HG02623 (cell line): Measurements from ENCODE around the gene TIMM10B.

Experiments used
- ATAC-seq: cut with Tn5 transposase; IDR thresholded peaks from one replicate; pipeline ENCODE4 v1.9.1; 2021; ENCODE audit warnings: moderate library complexity; ENCODE audit not compliant: unreplicated experiment

Gene TIMM10B, protein sequence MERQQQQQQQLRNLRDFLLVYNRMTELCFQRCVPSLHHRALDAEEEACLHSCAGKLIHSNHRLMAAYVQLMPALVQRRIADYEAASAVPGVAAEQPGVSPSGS

DNA sequence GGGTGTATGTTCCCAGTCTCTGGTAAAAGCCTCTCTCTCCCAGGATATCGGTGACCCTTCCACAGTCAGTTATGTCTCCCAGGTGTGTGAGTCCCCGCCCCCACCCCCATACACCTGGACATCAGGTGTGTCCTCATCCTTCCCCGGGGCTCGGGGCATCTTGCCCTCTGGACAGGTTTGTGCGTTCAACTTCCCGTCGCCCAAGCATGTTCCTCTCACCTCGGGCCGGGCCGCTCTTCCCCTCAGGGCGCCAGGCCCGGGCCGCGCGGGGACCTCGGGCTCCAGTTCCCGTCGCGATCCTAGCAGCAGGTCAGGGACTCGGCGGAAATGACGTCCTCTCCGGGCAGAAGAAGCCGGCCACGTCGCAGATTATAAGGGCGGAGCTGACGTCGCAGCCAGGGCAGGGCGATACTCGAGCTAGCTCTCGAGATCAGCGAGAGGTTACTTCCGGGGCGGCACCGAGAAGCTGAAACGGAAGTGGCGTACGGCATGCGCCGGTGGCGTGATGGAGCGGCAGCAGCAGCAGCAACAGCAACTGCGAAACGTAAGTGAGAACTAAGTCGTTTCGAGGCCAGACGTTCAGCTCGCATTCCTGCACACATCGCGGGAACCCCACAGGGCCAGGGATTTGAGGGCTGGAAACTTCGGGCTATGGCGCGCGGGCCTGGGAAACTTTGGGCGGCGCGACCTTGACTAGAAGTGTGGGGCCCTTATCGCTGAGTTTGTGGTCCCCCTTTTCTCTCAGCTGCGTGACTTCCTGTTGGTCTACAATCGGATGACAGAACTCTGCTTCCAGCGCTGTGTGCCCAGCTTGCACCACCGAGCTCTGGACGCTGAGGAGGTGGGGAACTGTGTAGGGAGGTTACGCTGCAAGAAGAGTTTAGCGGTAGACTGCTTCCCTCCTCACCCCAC lies at the start of gene TIMM10B, which contains the start of gene ARFIP2:
TSS of gene TIMM10B (plus strand) at position 490 of the 912 bp plus-strand sequence. CDS start at position 506, 16 bp downstream.
TSS of gene ARFIP2 (minus strand) at position 320 of the 912 bp plus-strand sequence. CDS start 910 bp downstream, outside the sequence.
- ATAC-seq, result peak; percentile 98

DNA sequence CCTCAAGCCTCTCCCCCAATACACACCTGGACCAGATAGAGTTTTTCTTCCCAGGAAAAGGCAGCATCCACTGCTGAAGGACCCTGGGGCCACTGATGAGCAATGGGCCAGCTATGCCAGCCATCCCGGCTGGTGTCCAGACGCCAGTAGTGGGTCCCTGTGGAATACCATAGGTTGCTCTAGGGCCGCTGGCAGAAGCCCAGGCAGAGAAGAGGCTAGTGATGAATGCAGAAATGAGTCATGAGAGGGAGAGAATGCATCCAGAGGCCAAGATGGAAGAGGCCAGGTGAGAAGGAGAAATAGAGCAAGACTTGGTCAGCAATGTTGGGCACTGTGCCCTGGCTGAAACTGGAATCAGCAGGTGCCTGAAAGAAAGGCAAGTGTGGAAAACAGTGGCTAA lies 49.4 kb upstream of the TIMM10B start:
- no peak for ATAC-seq

DNA sequence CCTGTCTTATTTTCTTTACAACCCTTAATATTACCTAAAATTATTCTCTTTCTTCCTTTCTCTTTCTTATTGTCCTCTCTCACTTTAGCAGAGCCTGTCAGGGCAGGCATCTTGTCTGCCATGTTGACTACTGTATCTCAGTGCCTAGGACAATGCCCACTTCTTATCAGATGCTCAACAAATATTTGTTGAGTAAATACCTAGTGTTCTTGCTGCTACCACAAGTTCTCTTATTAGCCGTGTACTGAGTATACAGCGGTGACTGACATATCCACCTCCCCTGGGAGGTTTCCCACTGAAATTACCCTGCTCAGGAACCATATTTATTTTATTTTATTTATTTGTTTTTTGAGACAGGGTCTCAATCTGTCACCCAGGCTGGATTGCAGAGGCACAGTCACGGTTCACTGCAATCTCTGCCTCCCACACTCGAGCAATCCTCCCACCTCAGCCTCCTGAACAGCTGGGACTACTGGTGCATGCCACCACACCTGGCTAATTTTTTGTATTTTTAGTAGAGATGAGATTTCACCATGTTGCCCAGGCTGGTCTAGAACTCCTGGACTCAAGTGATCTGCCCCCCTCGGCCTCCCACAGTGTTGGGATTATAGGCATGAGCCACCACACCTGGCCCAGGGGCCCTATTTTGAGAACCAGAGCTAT lies 47.2 kb upstream of the TIMM10B start:
- peak; percentile 51 for ATAC-seq

DNA sequence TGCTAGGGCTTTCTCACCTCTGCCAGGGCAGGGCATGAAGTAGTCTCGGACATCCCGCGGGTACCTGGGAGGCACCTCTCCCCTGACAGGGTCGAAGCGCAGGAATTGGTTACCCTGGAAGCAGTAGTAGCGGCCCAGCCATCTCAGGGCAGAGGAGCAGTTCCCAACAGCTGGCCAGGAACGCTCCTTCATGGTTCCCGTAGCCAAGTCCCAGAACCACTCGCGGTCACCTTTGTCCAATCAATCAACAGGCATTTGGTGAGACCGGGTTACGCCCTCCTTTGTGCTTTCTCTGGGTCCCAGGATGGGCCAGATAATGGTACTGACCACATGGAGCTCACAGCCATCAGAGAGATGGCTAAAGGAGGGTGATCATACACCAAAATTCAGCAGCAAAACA lies 43.9 kb upstream of the TIMM10B start:
- no peak for ATAC-seq

DNA sequence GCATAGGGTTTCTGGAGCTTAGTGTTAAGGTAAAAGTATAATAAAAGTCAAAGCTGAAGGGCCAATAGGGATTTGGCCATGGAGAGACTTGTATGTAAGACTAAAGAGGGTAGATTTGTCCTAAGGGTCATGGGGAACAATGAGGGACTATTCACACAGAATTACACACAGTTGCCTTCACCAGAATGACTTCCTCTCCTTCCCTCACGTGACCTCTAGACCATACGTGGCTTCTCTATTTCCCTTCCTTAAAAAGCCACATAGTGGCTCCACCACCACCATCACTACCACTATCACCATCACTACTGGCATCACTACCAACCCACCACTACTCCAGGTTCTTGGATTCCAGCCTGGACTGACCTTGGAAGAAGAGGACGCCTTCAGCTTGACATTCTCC lies 43.3 kb upstream of the TIMM10B start:
- ATAC-seq, result no peak

DNA sequence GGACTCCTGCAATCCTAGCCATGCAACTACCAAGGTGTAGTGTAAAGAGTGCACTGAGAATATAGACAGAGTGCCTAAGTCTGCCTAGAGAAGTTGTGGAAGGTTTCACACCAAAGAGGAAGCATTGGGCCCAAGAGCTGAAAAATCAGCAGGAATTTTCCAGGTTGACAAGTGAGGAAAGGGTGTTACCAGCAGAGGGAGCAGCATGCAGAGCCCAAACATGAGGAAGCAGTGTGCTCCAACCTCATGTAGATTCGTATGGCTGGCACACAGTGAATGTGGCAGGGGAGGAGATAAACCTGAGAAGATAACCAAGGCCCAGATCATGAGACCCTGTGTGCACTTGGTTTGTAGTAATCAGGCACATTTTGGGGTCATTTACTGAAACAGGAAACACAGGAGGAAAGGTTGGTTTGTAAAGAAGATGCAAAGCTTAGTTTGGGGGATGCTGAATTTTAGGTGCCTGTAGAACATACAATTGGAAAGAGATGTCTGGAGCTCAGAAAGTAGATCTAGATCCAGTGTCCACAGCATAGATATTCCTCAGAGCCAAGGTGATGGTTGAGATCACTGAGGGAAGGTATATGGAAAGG lies 42.2 kb upstream of the TIMM10B start:
- ATAC-seq, result no peak

DNA sequence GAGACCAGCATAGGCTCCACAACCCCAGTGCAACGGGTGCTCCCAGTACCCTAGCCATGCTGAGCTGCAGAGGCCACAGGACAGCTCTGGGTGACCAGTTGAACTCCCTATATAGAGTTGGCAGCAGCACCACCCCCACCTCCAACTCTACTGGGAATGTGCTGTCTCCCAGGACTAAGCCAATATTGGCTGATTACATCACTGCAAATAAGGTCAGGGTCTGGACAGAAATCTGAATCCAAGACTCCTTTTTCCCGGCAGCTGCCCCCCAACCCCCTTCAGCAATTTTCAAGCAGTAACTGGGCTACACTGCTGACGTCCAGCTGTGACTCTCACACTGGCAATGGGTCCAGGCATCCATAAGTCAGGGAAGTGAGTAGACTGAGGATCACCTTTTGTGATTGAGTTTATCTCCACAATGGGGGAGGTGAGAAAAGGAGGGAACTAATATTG lies 40.4 kb upstream of the TIMM10B start, which contains the start of gene HPX:
TSS of gene HPX (minus strand) at position 82 of the 453 bp plus-strand sequence. CDS start at position 58, 24 bp downstream.
- no peak for ATAC-seq

DNA sequence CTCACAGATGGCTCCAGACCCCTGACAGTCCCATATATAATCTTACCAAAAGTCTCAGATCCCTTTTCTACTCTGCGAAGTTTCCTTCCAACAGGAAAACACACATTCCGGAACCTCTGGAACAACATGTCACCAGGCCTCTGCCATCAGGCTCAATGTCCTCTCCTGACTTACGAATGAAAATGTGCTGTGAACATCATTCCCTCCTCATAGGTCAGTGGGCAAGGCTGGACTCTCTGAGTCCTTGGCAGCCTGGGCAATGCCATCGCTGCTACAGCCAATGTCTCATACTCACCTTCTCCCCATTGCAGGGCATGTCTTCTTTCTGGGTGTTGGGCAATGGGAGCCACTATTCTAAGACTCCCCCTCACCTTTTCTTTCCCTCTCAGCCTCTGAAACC lies 38.9 kb upstream of the TIMM10B start:
- no peak for ATAC-seq

DNA sequence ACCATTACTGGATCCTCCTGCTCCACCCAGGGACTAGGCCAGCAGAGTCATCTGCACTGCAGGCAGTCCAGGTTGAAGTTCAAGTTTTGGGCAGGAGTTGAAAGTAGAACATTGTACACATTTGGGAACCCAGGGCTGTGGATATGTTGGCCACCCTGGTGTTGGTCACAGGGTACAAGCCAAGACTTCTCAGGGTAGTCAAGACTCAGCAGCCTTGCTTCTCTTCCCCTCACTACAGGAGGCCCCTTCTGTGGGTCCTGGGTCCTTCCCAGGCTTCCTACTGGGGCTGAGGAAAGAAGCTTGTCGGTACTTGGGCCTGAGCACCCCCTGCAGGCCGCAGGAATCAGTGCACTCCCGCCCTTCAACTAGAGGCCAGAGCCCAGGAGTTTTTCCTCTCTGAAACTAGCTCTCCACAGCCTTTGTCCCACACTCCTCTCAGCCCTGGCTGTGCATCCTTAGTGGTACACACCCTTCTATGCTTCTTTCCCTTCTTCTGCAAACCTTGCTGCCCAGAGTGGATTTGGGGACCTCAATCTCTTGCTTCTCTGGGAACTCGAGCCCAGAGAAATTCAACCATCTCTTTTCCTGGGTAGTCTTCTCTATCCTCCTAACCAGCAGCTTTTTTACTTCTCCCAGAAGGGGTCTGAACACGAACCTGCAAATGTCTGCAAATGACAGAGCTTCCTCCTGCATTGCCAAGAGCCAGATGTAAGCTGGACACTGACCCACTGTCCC lies 37.9 kb upstream of the TIMM10B start:
- ATAC-seq, result peak; percentile 51

DNA sequence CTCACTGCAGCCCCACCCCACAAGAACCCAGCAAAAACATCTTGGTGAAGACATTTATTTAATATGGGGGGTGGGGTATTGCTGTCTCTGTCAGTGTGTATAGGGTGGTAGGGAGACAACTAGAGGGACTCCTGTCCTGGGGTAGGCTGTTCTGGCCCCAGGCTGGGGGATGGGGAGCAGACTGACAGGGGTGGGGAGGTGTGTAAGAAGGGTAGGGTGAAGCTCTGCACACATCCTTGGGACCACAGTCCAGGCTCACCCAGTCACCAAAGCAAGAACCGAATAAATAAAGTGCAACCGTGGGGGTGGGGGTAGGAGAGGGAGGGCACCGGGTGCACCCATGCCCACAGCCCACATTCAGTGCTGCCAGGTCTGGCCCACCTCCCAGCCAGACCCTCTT lies 32.7 kb upstream of the TIMM10B start:
- no peak for ATAC-seq

DNA sequence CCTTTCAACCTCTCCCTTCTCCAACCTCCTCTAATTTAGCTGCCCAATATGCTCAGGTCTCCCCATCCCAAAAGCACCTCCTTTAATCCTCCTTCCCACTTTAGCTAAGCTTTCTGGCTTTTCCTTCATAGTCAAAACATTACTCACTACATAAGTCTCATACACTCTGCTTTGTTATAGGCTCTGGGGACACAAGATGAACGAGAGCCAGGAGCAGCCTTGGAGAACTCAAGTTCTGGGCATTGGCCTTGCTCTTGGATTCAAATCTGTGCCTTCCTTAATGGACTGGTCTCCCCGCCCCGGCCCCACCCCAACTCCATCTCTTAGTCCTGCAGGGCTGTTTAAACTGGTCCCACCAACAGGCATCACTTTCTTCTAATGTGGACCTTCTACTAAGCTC lies 29.1 kb upstream of the TIMM10B start:
- no peak for ATAC-seq

DNA sequence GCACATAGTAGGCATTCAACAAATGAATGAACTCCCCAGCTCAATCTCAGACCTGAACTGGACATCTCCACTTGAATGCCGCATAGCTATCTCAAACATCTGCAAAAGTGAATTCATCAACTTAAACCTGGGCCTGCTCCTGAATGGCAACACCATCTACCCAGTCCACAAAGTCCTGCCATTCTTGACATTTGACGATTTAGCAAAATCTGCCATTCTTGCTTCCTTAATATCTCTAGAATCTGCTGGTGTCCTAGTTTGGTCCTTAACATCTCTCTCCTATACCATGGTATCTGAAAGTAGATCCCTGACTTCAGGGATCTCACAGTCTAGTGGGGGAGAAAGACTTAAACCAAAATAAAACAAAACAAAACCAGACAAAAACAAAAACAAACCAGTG lies 28.1 kb upstream of the TIMM10B start:
- ATAC-seq, result no peak

DNA sequence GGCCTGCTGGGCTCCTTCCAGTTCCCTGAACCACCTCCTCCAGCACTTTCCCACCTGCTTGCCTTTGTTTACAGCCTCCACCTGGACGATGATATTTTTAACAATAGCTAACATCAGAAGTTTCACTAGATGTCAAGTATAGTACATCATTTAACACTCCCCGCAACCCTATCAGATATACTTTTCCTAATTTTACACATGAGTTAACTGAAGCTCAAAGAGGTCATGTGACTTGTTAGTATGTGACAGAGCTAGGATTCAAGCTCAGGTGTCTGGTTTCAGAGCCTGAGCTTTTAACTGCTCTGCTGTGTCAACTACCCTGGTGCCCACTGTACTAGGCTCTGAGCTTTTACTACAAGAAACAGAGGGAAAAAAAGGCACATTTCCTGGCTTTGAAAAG lies 26.2 kb upstream of the TIMM10B start:
- ATAC-seq, result no peak

DNA sequence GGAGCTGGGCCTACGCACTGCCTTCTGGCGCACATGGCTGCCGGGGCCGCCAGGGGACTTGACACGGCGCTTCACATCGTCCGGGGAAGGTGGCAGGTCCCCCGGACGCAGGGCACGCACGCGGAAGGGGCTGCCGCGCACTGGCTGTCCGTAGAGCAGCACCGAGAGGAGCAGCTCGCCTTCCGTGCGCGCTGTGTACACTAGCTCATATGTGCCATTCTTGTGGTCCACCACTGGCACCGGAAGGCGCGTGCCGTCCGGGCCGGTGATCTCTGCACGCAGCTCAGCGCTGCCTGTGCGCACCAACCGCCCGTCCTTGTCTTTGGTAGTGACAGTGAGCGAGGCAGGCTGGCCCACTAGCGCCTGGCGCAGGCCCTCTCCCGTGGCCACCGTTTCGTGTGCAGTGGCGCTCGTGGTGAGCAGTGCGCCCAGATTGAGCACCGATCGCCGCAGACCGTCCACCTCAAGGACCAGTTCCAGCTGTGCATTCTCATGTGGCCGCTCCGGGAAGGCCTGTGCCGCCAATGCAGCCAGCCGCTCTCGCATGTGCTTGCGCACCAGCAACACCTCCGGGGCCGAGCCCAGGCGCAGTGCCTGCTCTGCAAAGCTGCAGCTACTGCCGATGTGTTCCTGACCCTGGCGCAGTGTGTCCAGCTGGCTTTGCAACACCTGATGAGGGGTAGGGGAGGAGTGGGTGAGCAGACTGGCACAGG lies 24.8 kb upstream of the TIMM10B start:
- no peak for ATAC-seq

DNA sequence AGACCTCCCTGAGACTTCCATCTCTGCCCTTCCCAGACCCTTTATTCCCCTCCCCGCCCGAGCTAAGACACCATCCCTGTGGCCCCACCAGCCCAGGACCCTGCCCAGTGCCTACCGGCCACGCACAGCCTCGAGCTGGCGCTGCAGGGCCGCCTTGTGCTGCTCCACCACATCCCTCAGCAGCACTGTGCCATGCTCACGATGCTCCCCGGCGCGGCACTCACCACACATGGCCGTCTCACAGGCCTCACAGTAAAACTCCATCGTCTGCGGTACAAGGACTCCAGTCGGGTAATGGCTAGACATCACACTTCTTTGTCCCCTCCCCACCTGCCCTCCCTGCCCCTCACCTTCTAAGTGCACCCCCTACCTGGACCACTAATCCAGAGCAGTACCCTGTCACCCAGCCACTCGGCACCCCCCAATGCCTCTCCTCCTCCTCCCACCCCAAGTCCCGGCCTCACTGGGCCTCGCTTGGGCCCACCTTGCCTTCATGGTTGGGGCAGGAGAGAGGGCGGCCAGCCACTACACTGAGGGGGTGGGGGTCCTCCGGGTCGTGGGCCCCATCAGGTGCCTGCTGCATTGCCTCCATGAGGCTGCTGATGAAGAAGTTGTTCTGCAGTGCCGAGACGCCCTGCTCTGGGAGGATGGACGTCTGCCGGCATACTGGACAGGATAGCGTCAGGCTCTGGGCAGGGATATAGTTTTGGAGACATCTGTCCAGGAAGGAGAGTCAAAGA lies 23.6 kb upstream of the TIMM10B start:
- ATAC-seq, result no peak

DNA sequence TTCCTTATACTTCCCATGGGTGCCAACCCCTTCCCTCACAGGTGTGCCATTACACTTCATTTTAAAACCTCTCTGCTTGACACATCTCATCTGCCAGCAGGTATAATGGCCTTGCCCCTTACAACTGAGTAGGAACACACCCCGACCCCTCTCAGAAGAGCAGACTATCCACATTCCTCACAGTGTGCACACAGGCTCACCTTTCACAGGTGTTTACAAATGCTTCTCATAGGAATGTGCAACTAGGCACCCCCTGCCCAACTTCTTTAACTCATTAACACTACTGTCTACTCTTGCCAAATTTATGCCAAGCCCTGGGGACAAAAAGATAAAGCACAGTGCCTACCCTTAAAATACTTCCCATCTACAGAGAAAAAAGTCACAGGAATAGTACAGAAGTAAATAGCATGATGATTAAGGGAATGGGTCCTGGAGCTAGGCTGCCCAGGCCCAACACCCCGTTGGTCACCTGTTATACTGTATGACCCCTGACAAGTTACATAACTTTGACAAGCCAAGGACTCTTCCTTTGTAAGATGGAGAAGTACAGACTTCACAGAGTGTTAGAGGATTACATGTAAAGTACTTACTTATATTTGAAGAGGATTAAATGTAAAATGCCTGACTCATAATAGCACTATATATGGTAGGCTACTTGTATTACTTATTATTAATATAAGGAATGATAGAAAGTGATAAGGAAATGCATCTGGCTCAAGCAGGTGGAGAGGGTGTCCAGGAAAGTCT lies 22.8 kb upstream of the TIMM10B start:
- no peak for ATAC-seq

DNA sequence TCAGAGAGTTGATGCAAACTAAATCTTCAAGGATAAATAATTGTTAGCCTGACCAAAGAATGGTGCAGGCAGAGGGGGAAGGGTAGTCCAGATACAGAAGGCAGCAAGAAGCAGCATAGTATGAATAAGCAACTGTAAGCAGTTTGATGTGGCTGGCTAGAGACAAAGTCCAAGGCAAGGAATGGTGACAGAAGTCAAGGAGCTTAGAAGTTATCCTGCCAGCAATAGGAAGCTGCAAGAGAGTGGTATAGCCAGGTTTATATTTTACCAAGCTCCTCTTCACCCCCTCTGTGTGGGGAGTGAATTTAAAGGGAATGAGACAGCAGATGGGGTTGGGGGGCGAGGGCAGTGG lies 22.2 kb upstream of the TIMM10B start:
- no peak for ATAC-seq

DNA sequence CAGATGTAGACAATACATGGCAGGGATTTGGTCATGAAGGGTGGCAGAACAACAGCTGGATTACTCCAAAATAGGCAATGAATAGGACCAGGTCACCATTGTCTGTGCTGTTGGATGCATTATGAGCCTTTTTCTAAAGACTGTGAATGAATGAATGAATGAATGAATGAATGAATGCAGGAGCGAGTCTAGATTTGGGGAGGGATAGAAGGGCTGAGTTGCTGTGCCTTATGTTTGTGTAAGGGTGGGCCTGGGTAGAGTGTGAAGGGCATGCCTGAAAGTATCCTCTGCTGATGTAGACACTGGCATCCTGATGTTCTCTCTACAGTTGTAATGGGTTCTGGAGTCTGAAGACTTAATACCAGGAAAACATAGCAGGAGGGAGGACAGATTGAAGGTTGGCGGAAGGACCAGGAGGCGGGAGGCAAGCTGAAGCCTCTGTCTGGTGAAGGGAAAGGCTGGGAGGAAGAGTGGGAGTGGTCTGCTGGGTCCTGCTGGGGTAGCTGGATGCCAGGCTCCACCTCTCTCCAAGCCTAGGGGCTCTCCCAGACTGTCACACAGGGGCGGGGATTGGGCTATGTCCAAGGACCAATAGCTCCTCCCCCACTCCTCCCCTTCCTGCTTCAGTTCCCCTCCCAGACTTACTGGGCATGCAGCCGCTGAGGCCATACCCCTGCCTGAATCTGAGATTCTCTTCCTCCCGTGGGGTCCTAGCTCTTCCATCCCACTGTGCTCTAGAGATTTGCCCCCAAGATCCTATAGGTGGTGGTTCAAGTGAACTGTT lies 12.4 kb upstream of the TIMM10B start:
- peak; percentile 51 for ATAC-seq
